Posterior cingulate gyrus (tissue), 11 donors: ENCODE measurements around the gene PDAP1.
"Not testable (repeated sequence)": the region's sequence is repeated elsewhere in the genome, so short reads cannot be mapped to it uniquely, and the experiment has no call there.

ENCODE experiments used
- DNase-seq, 10 donors: peaks; one replicate each; pipeline versions ENCODE4 v3.0.0 to v3.0.0-alpha.2; 2020 to 2021; ENCODE audit warnings: mixed read lengths in 3 of 10
- intact Hi-C: fragments of 100-400 bp; cut with DNase I; formaldehyde crosslinking; loops from one replicate; pipeline ENCODE4 v1.15.1; 2023

The PDAP1 gene

GRCh38 chr7:99398891-99399445 lies 9.4 kb downstream of the PDAP1 start:
- intact Hi-C loops: no loop called here
- no peak for DNase-seq

GRCh38 chr7:99397297-99397983 lies 11.0 kb downstream of the PDAP1 start:
- DNase-seq: no peak
- intact Hi-C loops: no loop called here

GRCh38 chr7:99396418-99397296 lies 11.7 kb downstream of the PDAP1 start:
- intact Hi-C loops: no loop called here
- no peak for DNase-seq

GRCh38 chr7:99395616-99396327 lies 12.6 kb downstream of the PDAP1 start:
- no peak for DNase-seq
- intact Hi-C loops: no loop called here

- intact Hi-C loops: no loop called here
- no peak for DNase-seq
These were observed 14.3 kb downstream of the PDAP1 start for GRCh38 chr7:99394188-99394502.

GRCh38 chr7:99393355-99394187 lies 14.8 kb downstream of the PDAP1 start:
- intact Hi-C loops: no loop called here
- DNase-seq: peak in 5 of 10 donors; percentile 43 to 92 (median 57)

- intact Hi-C loops: no loop called here
- DNase-seq: peak; percentile 27 to 95 (median 66)
These were observed 15.6 kb downstream of the PDAP1 start for GRCh38 chr7:99392659-99393354.

- no peak for DNase-seq
- intact Hi-C loops: no loop called here
These were observed 16.4 kb downstream of the PDAP1 start for GRCh38 chr7:99392046-99392445.

GRCh38 chr7:99390941-99391602 lies 17.3 kb downstream of the PDAP1 start:
- DNase-seq: peak in 1 of 10 donors; percentile 64

GRCh38 chr7:99389772-99390171 lies 18.6 kb downstream of the PDAP1 start:
- DNase-seq: peak in 1 of 10 donors; percentile 37
- intact Hi-C loops: no loop called here

More at GRCh38 chr7:99390941-99391602, 17.3 kb downstream of the PDAP1 start:
- intact Hi-C loops: no loop called here

GRCh38 chr7:99387912-99388311 lies 20.5 kb downstream of the PDAP1 start:
- intact Hi-C loops: no loop called here
- DNase-seq: peak in 1 of 10 donors; percentile 28

- peak in 1 of 10 donors; percentile 3 for DNase-seq
- intact Hi-C loops: not testable (repeated sequence)
These were observed 21.2 kb downstream of the PDAP1 start for GRCh38 chr7:99387239-99387635.

- DNase-seq: no peak
- intact Hi-C loops: no loop called here
These were observed 21.7 kb downstream of the PDAP1 start for GRCh38 chr7:99386584-99387238.

GRCh38 chr7:99385564-99385963 lies 22.8 kb downstream of the PDAP1 start:
- intact Hi-C loops: no loop called here
- DNase-seq: peak in 1 of 10 donors; percentile 60

GRCh38 chr7:99384523-99384922 lies 23.9 kb downstream of the PDAP1 start:
- DNase-seq: peak in 1 of 10 donors; percentile 57
- intact Hi-C loops: no loop called here

- intact Hi-C loops: no loop called here
- DNase-seq: no peak
These were observed 24.5 kb downstream of the PDAP1 start for GRCh38 chr7:99383791-99384370.

- no peak for DNase-seq
- intact Hi-C loops: no loop called here
These were observed 25.2 kb downstream of the PDAP1 start for GRCh38 chr7:99383203-99383602.

- no peak for DNase-seq
- intact Hi-C loops: no loop called here
These were observed 26.7 kb downstream of the PDAP1 start for GRCh38 chr7:99381664-99382075.
